Thoracic aorta (tissue), 2 donors: Measurements from ENCODE around the gene ENTPD6. TPM values are rescaled to one million over a fixed set of nuclear protein-coding genes. Genes with fewer than 3 reads are reported as not detected.

Experiments
- ATAC-seq: fragments of 150-250 bp; one replicate; pipeline ENCODE4 v1.8.0; 2017; ENCODE audit warnings: low read depth; ENCODE audit not compliant: insufficient number of reproducible peaks, low FRiP score
- DNase-seq: peaks from one replicate; pipeline ENCODE4 v3.0.0-alpha.2; 2020; ENCODE audit warnings: low spot score
- H3K27ac ChIP-seq, 2 donors: fragments of 200-600 bp; sonication (generic); 1 replicate in 1 of 2; 2 replicates in 1 of 2; pipeline ENCODE4 v1.5.1; 2016; ENCODE audit warnings: mild to moderate bottlenecking in 2 of 2, moderate library complexity in 2 of 2
- H3K27me3 ChIP-seq: fragments of 200-600 bp; sonication (generic); replicated peaks from 2 replicates; pipeline ENCODE4 v1.6.0; 2016; ENCODE audit warnings: mild to moderate bottlenecking; ENCODE audit not compliant: insufficient read depth
- H3K36me3 ChIP-seq: fragments of 200-600 bp; sonication (generic); one replicate; pipeline ENCODE4 v1.5.1; 2016
- H3K4me1 ChIP-seq, 2 donors: fragments of 200-600 bp; sonication (generic); 1 replicate in 1 of 2; 2 replicates in 1 of 2; pipeline versions ENCODE4 v1.5.1 to v1.6.0; 2016; ENCODE audit warnings: low read depth in 2 of 2, mild to moderate bottlenecking in 1 of 2; ENCODE audit not compliant: control insufficient read depth in 1 of 2
- H3K4me3 ChIP-seq: fragments of 200-600 bp; sonication (generic); 2 replicates; pipeline ENCODE4 v1.5.1; 2016; ENCODE audit warnings: mild to moderate bottlenecking
- H3K9me3 ChIP-seq: fragments of 200-600 bp; sonication (generic); 2 replicates; pipeline ENCODE4 v1.5.1; 2016
- CTCF ChIP-seq: fragments of 200-600 bp; sonication (generic); IDR thresholded peaks from one replicate; pipeline ENCODE4 v1.5.1; 2019; ENCODE audit warnings: antibody characterized with exemption
- total RNA-seq, 2 donors: library from RNA; depleted of rRNA; stranded (reverse); fragments of >200 nt; gene quantifications; one replicate each; pipeline versions ENCODE4 v1.1.0 to v1.2.3, GENCODE V29; 2016

Gene ENTPD6
- total RNA-seq, 2 donors from 2014 or later = 82.0 to 107 TPM

- Histone ChIP-seq H3K4me1 (peaks cover 23 to 64% of the 10 kb centered on the region in 2 donors), H3K36me3 (no peaks in the 10 kb centered on the region), H3K4me3 (peak overlapping the region; percentile 76), H3K27ac (peak overlapping the region in 1 of 2 donors; percentile 95), H3K9me3 (no peaks in the 10 kb centered on the region), H3K27me3 (no peaks in the 10 kb centered on the region)
- DNase-seq (no peak), ATAC-seq (no peak)
- TF ChIP-seq CTCF = no peak
Observed at GRCh38 chr20:25250508-25250907, 55.0 kb downstream of the ENTPD6 start.

GRCh38 chr20:25251019-25251418 is 55.5 kb downstream of the ENTPD6 start:
- ATAC-seq (no peak), DNase-seq (no peak)
- no peaks in the 10 kb centered on the region for H3K27me3 ChIP-seq
- no peak overlapping the region for H3K27ac ChIP-seq
- H3K4me1 ChIP-seq = peaks cover 28 to 69% of the 10 kb centered on the region in 2 donors
- H3K4me3 ChIP-seq = peak overlapping the region; percentile 76
- no peaks in the 10 kb centered on the region for H3K36me3 ChIP-seq
- TF ChIP-seq CTCF = no peak
- H3K9me3 ChIP-seq = no peaks in the 10 kb centered on the region

- H3K27ac ChIP-seq = no peak overlapping the region
Observed at GRCh38 chr20:25251558-25251957, 56.0 kb downstream of the ENTPD6 start.

GRCh38 chr20:25252230-25252651 is 56.7 kb downstream of the ENTPD6 start:
- Histone ChIP-seq H3K4me3 (no peak overlapping the region), H3K9me3 (no peaks in the 10 kb centered on the region), H3K27me3 (no peaks in the 10 kb centered on the region), H3K36me3 (no peaks in the 10 kb centered on the region), H3K27ac (no peak overlapping the region), H3K4me1 (peaks cover 25 to 75% of the 10 kb centered on the region in 2 donors)
- no peak for TF ChIP-seq CTCF
- ATAC-seq = no peak
- DNase-seq = no peak

More at GRCh38 chr20:25251558-25251957, 56.0 kb downstream of the ENTPD6 start:
- ATAC-seq (no peak), DNase-seq (no peak)
- Histone ChIP-seq H3K4me3 (no peak overlapping the region), H3K36me3 (no peaks in the 10 kb centered on the region), H3K9me3 (no peaks in the 10 kb centered on the region), H3K4me1 (peaks cover 30 to 74% of the 10 kb centered on the region in 2 donors), H3K27me3 (no peaks in the 10 kb centered on the region)
- no peak for TF ChIP-seq CTCF

GRCh38 chr20:25252686-25253421 is 57.3 kb downstream of the ENTPD6 start:
- Histone ChIP-seq H3K27ac (no peak overlapping the region), H3K27me3 (no peaks in the 10 kb centered on the region), H3K4me3 (no peak overlapping the region), H3K36me3 (no peaks in the 10 kb centered on the region), H3K9me3 (no peaks in the 10 kb centered on the region), H3K4me1 (peaks cover 25 to 76% of the 10 kb centered on the region in 2 donors)
- DNase-seq (no peak), ATAC-seq (no peak)
- TF ChIP-seq CTCF = no peak
